IPS-20b (cell line): ENCODE results near the gene CYP2J2.
"Not testable (repeated sequence)": the region's sequence is repeated elsewhere in the genome, so short reads cannot be mapped to it uniquely, and the experiment has no call there.

Source experiments
- H3K27ac ChIP-seq: one replicate; pipeline ENCODE4 v1.5.1; 2013; ENCODE audit warnings: low read length
- H3K27me3 ChIP-seq: 2 replicates; pipeline ENCODE4 v1.6.1; 2013; ENCODE audit warnings: mild to moderate bottlenecking, low read length, inconsistent platforms; ENCODE audit not compliant: insufficient read depth
- H3K36me3 ChIP-seq: 2 replicates; pipeline ENCODE4 v1.6.1; 2013; ENCODE audit warnings: low read depth, mild to moderate bottlenecking, inconsistent platforms, low read length, moderate library complexity; ENCODE audit not compliant: insufficient read depth
- H3K4me1 ChIP-seq: 2 replicates; pipeline ENCODE4 v1.6.1; 2013; ENCODE audit warnings: mild to moderate bottlenecking, control low read depth, inconsistent platforms, low read length, moderate library complexity; ENCODE audit not compliant: insufficient read depth
- H3K4me3 ChIP-seq: 2 replicates; pipeline ENCODE4 v1.5.1; 2013; ENCODE audit warnings: mild to moderate bottlenecking, low read length, inconsistent platforms
- H3K9ac ChIP-seq: 2 replicates; pipeline ENCODE4 v1.6.1; 2013; ENCODE audit warnings: low read depth, mild to moderate bottlenecking, inconsistent platforms, low read length, moderate library complexity
- H3K9me3 ChIP-seq: 2 replicates; pipeline ENCODE4 v1.6.1; 2013; ENCODE audit warnings: mild to moderate bottlenecking, low read depth, low read length, inconsistent platforms; ENCODE audit not compliant: insufficient read depth

The CYP2J2 gene

GRCh38 chr1:59947047-59947938 is 20.7 kb upstream of the CYP2J2 start:
- H3K36me3 ChIP-seq = no peaks in the 10 kb centered on the region
- H3K27me3 ChIP-seq = no peaks in the 10 kb centered on the region
- H3K4me1 ChIP-seq = no peaks in the 10 kb centered on the region

GRCh38 chr1:59945790-59946189 is 19.2 kb upstream of the CYP2J2 start:
- Histone ChIP-seq H3K4me1 (no peaks in the 10 kb centered on the region), H3K4me3 (no peak overlapping the region), H3K36me3 (no peaks in the 10 kb centered on the region), H3K27me3 (no peaks in the 10 kb centered on the region), H3K27ac (no peak overlapping the region), H3K9ac (no peak overlapping the region), H3K9me3 (no peaks in the 10 kb centered on the region)

More at GRCh38 chr1:59947047-59947938, 20.7 kb upstream of the CYP2J2 start:
- no peak overlapping the region for H3K9ac ChIP-seq
- no peak overlapping the region for H3K27ac ChIP-seq
- no peaks in the 10 kb centered on the region for H3K9me3 ChIP-seq
- no peak overlapping the region for H3K4me3 ChIP-seq

- no peak overlapping the region for H3K27ac ChIP-seq
- H3K4me3 ChIP-seq = no peak overlapping the region
- H3K4me1 ChIP-seq = no peaks in the 10 kb centered on the region
These were observed 12.8 kb upstream of the CYP2J2 start for GRCh38 chr1:59939393-59939792.

GRCh38 chr1:59937636-59938210 is 11.2 kb upstream of the CYP2J2 start:
- Histone ChIP-seq H3K4me1 (no peaks in the 10 kb centered on the region), H3K9me3 (no peaks in the 10 kb centered on the region), H3K36me3 (no peaks in the 10 kb centered on the region), H3K9ac (no peak overlapping the region), H3K27me3 (no peaks in the 10 kb centered on the region), H3K4me3 (no peak overlapping the region), H3K27ac (no peak overlapping the region)

More at GRCh38 chr1:59939393-59939792, 12.8 kb upstream of the CYP2J2 start:
- Histone ChIP-seq H3K9me3 (no peaks in the 10 kb centered on the region), H3K36me3 (no peaks in the 10 kb centered on the region), H3K27me3 (no peaks in the 10 kb centered on the region), H3K9ac (no peak overlapping the region)

- no peak overlapping the region for H3K4me3 ChIP-seq
- H3K27me3 ChIP-seq = no peaks in the 10 kb centered on the region
These were observed 9.8 kb upstream of the CYP2J2 start for GRCh38 chr1:59936358-59936821.

GRCh38 chr1:59928996-59929395 is 2.4 kb upstream of the CYP2J2 start:
- H3K9ac ChIP-seq = no peak overlapping the region
- H3K4me1 ChIP-seq = no peaks in the 10 kb centered on the region
- H3K4me3 ChIP-seq = no peak overlapping the region
- no peaks in the 10 kb centered on the region for H3K9me3 ChIP-seq
- H3K27me3 ChIP-seq = peaks cover 51% of the 10 kb centered on the region
- H3K36me3 ChIP-seq = no peaks in the 10 kb centered on the region
- no peak overlapping the region for H3K27ac ChIP-seq

More at GRCh38 chr1:59936358-59936821, 9.8 kb upstream of the CYP2J2 start:
- Histone ChIP-seq H3K4me1 (no peaks in the 10 kb centered on the region), H3K9ac (no peak overlapping the region), H3K36me3 (no peaks in the 10 kb centered on the region), H3K9me3 (no peaks in the 10 kb centered on the region), H3K27ac (no peak overlapping the region)

- Histone ChIP-seq H3K9ac (no peak overlapping the region), H3K4me3 (peak overlapping the region; percentile 78; the same call in 1 of the 2 replicates)
These were observed 640 bp upstream of the CYP2J2 start for GRCh38 chr1:59927213-59927612.

GRCh38 chr1:59924653-59925052 is 1.9 kb downstream of the CYP2J2 start:
- Histone ChIP-seq H3K27me3 (peaks cover 45% of the 10 kb centered on the region), H3K27ac (no peak overlapping the region), H3K4me1 (no peaks in the 10 kb centered on the region), H3K9ac (no peak overlapping the region), H3K4me3 (no peak overlapping the region), H3K9me3 (no peaks in the 10 kb centered on the region), H3K36me3 (no peaks in the 10 kb centered on the region)

More at GRCh38 chr1:59927213-59927612, 640 bp upstream of the CYP2J2 start:
- Histone ChIP-seq H3K4me1 (no peaks in the 10 kb centered on the region), H3K27ac (no peak overlapping the region), H3K27me3 (peaks cover 51% of the 10 kb centered on the region), H3K9me3 (no peaks in the 10 kb centered on the region), H3K36me3 (no peaks in the 10 kb centered on the region)

GRCh38 chr1:59921258-59921899 is 5.2 kb downstream of the CYP2J2 start:
- H3K36me3 ChIP-seq, H3K4me1 ChIP-seq, H3K4me3 ChIP-seq, H3K9ac ChIP-seq, H3K9me3 ChIP-seq, H3K27ac ChIP-seq: not testable (repeated sequence)
- peaks cover 16% of the 10 kb centered on the region for H3K27me3 ChIP-seq

- Histone ChIP-seq H3K27ac (no peak overlapping the region), H3K36me3 (no peaks in the 10 kb centered on the region), H3K27me3 (no peaks in the 10 kb centered on the region; the same call in 1 of the 2 replicates), H3K4me3 (no peak overlapping the region), H3K4me1 (no peaks in the 10 kb centered on the region), H3K9ac (no peak overlapping the region), H3K9me3 (no peaks in the 10 kb centered on the region)
These were observed 6.8 kb downstream of the CYP2J2 start for GRCh38 chr1:59919746-59920145.

- Histone ChIP-seq H3K9me3 (no peaks in the 10 kb centered on the region), H3K9ac (no peak overlapping the region), H3K27ac (no peak overlapping the region), H3K4me1 (no peaks in the 10 kb centered on the region), H3K27me3 (no peaks in the 10 kb centered on the region), H3K36me3 (no peaks in the 10 kb centered on the region), H3K4me3 (no peak overlapping the region)
These were observed 8.8 kb downstream of the CYP2J2 start for GRCh38 chr1:59917785-59918180.
